ENCODE results near the gene PRICKLE4.
"Not testable (repeated sequence)": the region's sequence is repeated elsewhere in the genome, so short reads cannot be mapped to it uniquely, and the experiment has no call there.

Gene PRICKLE4

GRCh38 chr6:41747256-41748101, 33.1 kb upstream of the PRICKLE4 start, which contains the start of gene PGC:
Gene PGC (minus strand): TSS chr6:41747397. CDS start chr6:41747334, 63 bp downstream.
- no peak for DNase-seq

DNA sequence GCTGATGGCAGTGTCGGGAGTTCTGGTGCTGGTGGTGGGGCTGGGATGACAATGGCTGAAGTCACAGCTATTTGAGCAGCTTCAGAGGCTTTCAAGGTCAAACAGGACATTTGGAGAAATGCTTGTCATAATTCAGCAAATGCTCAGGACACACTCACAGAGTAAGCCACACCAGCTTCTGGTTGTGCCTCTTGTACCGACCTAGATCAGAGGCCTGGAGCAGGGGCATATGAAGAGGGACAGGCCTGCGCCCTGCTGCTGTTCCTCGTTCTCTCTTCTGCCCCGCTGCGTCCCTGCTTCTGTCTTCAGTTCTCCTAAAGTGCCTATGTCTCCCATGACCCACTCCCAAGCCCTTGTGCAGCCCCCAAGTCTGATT, 32.5 kb upstream of the PRICKLE4 start:
- no peak for DNase-seq

GRCh38 chr6:41748542-41748941, 32.0 kb upstream of the PRICKLE4 start:
- no peak for DNase-seq

DNA sequence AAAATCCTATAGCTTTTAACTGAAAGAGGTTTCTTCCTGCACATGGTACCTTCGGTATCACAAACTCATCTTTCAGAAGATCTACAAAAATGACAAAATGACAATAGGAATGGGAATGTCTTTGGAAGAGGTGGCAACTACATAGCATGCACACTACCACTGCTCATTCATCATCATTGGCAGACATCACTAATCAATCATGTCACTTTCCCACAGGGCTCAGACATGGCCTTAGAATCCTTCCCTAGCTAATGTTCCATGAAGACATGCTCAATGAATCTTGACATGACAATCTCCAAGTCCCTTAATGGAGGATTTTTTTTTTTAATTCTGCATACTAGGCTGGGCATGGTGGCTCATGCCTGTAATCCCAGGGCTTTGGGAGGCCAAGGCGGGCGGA, 30.2 kb upstream of the PRICKLE4 start:
- no peak for DNase-seq

DNA sequence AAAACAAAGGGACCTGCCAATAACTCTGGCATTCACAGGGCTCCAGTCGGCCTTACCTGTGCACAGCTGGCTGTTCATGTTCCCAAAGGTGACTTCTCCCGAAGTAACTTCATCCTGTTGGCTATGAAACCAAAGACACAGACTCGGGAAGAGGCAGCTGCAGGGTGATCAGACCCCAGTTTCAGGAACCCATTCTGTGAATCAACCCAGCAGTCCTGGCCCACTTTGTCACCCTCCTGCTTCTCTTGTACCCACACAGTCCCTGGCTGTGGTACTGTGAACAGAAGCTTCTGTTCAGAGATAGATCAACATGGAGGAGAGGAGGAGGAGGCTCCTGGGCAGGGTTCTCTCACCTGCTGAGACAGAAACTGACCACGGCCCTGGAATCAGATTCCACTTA, 24.7 kb upstream of the PRICKLE4 start:
- no peak for DNase-seq

DNA sequence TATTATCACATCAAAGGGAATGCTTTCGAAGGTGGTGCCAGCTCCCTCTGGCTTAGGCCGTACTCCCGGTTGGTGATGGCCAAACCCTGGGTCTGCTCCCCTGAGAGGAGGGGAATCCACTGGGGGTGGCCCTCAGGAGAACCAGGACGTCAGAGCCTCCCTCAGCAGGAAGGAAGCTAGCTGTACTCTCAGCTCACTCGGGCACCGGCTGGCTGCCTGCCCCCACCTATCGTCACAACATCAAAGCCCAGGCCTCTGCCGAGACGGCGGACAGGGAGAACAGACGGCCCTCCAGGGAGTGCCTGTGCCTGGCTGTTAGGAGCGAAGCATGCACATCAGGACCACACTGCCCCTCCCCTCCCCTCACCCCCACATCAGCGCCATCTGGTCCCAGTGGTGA, 24.2 kb upstream of the PRICKLE4 start:
- no peak for DNase-seq

- DNase-seq, result no peak
Observed at GRCh38 chr6:41757271-41757670, 23.3 kb upstream of the PRICKLE4 start.

DNA sequence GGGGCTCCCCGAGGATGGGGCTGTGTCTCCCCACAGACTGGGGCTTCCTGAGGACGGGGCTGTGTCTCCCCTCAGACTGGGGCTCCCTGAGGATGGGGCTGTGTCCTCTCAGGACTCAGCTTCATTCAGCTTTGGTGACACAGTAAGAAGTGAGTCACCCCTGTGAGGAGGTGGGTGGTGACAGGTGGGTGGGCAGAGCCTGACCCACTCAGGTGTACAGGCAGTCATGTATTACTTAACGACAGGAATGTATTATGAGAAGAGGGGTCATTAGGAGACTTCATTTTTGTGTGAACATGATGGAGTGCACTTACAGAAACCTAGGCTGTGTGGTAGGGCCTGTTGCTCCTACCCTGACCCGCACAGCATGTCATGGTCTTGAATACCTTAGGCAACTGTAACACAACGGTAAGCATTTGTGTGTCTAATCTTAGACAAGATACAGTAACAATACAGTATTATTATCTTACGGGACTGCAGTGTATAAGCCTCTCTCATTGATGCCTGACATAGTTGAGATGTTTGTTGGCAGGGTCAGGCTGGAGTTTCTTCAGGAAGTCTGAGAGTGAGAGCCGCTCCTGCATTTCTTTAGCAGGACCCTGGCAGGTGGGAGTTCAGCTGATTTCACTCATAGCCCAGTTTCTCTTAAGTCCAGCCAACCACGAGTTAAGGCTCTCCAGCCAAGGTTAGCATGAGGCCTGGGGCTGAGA, 22.5 kb upstream of the PRICKLE4 start:
- DNase-seq, result no peak

DNA sequence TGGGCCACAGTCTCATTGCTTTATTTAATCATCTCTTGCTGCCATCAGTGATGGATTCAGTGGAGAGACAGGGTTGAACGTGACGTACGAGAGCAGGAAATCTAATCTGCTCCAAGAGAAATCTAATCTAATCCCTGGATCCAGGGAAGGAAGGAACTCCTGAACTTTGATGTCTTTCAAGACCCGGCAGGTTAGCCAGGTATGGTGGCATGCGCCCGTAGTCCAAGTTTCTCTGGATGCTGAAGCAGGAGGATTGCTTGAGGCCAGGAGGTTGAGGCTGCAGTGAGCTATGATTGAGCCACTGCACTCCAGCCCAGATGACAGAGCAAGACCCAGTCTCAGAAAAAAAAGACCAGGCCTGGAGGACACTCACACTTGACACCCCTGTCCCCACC, 21.9 kb upstream of the PRICKLE4 start:
- DNase-seq, result no peak

GRCh38 chr6:41759106-41759904, 21.3 kb upstream of the PRICKLE4 start:
- DNase-seq, result no peak

DNA sequence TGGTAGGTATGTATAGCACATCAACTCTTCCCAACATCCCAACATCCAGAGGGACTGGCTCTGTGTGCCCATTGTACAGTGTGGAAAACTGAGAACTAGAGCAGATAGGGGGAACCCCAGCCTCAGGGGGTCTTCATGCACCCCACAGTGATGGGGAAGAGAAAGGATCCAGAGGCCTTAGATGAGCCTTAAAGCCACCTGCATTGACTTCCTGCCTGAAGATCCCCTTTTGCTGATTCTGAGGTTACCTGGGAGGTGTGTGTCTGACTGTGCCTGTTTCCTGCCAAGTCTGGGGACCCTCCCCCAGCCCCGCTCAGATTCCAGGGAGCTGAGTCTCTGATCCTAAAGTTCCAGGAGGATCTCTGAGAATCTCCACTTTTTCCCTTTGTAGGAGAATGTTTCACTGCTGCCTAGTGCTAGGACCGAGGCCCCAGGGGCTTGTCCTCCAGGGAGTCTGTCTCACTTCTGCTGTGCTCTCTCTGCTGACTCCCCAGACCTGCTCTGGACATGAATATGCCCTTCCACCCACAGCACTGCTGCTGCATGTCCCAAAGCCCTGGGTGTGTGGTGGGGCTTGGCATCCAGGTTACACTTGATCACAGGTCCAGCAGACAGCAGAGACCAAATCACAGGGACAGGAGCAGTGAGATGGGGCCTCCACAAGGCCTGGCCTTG, 20.5 kb upstream of the PRICKLE4 start:
- no peak for DNase-seq

GRCh38 chr6:41763470-41763869, 17.1 kb upstream of the PRICKLE4 start:
- no peak for DNase-seq

GRCh38 chr6:41766043-41766664, 14.4 kb upstream of the PRICKLE4 start:
- DNase-seq, result not testable (repeated sequence)

GRCh38 chr6:41767112-41767833, 13.3 kb upstream of the PRICKLE4 start:
- DNase-seq, result no peak

- no peak for DNase-seq
Observed at GRCh38 chr6:41768545-41769308, 11.9 kb upstream of the PRICKLE4 start.

GRCh38 chr6:41769376-41769775, 11.2 kb upstream of the PRICKLE4 start:
- DNase-seq, result no peak

DNA sequence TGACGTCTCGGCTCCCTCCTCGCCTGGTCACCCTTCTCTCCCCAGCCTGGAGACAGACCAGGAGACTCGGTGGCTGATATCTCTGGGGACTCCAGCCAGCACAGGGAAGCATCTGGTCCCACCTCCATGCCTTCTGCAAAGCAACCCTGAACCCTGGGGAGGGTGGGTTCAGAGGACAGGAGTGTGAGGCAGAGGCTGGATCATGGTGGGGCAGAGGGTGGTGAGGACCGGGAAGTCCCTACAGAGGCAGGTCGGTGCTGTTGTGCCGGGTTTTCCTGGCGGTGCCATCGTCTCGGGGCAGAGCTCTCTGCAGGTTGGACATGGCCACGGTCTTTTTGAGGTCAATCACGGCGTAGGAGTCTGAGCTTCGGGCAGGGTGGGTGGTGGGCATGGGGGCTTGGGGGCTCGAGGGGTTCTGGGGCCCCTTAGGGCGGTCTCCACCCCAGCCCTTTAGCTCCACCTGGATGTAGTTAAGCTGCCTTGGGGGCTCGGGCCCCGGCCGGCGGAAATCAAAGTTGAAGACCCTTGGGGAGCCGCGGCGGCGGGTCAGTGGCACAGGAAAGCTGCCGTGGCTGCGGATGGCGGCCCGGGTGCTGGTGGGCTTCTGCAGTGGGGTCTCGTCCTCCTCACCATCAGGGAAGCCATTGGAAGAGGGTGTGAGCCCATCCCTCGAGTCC, 10.1 kb upstream of the PRICKLE4 start:
- no peak for DNase-seq

DNA sequence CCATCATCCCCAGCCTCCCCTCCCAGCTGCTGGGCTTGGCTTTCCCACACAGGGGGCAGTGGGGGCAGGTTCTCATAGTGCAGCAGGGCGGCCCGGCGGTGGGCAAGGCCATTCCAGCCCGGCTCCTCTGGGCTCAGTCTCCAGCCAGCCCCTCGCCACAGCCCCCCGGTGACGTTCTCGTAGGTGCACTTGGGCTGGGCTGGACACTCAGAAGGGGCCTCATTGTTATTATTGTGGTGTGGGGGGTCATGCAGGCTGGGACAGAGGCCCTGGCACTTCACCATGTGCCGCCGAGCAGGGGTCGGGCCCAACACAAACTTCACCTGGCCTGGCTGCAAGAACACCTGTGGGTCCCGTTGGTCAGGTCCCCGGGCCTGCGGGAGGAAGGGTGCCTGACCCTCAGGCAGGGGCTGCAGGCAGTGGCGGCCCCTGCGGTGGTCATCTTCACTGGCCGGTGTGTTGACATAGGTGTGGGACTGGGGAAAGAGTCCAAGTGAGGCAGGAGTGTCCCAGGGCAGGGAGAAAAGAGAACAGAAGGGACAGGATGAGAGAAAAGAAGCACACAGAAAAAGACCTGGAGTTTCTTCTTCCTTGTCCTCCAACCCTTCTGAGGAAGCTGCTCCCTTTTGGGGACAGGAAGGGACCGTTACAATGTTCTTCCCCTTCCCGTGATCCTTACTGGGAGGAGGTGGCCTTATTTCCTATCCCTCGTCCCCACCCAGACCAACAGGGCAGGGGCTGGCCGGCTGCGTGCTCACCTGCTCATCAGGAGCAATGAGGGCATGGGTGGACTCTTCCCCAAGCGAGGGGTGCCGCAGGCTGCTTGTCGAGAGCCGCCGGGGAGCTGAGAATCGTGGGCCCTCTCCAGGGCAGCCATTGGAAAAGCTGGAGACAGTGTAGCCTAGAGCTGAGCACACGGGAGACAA, 9.3 kb upstream of the PRICKLE4 start:
- no peak for DNase-seq

DNA sequence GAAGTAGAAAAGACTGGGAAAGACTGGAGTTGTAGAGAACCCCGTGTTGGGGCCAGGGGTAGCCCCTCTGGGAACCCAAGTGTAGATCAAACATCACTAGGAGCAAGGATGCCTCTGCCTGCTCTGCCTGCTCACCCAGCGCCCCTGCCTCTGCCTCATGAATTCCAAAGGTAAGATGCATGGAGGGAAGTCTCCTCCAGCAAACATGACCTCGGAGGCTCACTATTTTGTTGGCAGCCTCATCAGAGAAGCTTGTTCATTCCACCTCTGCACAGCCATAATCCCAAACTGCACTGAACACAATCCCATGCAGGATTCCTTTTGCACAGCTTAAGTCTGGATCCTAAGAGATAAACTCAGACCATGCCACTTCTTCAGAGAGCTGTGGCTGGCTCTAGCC, 5.7 kb upstream of the PRICKLE4 start:
- DNase-seq, result no peak
